Measurements from ENCODE around the gene PDE5A.

DNA sequence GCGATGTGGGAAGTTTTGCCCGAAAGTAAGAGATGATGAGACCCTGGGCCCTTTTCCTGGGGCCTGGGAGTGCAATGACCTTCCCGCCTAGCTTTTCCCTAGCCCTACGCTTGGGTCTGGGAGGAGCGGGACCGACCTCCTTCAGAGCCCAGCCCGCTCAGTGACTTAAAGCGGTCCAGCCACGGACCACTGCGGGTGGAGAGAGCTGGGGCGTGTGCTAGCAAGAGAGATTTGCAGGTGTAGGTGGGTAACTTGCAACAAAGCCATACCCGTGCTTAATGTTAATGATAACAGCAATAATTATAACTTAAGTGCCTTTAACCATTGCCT lies 503 bp upstream of the PDE5A start:
- TF ChIP-seq SIN3A (IDR thresholded peaks at IDR 0.05; ENCODE audit: borderline replicate concordance, insufficient read depth, low read depth, low read length), result no peak
- TF ChIP-seq, protein P1, sequence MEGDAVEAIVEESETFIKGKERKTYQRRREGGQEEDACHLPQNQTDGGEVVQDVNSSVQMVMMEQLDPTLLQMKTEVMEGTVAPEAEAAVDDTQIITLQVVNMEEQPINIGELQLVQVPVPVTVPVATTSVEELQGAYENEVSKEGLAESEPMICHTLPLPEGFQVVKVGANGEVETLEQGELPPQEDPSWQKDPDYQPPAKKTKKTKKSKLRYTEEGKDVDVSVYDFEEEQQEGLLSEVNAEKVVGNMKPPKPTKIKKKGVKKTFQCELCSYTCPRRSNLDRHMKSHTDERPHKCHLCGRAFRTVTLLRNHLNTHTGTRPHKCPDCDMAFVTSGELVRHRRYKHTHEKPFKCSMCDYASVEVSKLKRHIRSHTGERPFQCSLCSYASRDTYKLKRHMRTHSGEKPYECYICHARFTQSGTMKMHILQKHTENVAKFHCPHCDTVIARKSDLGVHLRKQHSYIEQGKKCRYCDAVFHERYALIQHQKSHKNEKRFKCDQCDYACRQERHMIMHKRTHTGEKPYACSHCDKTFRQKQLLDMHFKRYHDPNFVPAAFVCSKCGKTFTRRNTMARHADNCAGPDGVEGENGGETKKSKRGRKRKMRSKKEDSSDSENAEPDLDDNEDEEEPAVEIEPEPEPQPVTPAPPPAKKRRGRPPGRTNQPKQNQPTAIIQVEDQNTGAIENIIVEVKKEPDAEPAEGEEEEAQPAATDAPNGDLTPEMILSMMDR (IDR thresholded peaks at IDR 0.05), result peak; percentile 56
- no peak for TF ChIP-seq POLR2AphosphoS5 (IDR thresholded peaks at IDR 0.05; ENCODE audit: low read depth, low read length)
- TF ChIP-seq TCF7L2 (IDR thresholded peaks at IDR 0.05; ENCODE audit: low read depth, low read length), result no peak
